GM12892 (cell line): Measurements from ENCODE around the gene NUBPL.

Experiments
- POLR2A ChIP-seq: IDR thresholded peaks from 2 replicates; pipeline ENCODE4 v1.6.1; 2011; ENCODE audit warnings: low read depth, low read length, control low read depth
- POLR2AphosphoS5 ChIP-seq: IDR thresholded peaks from 2 replicates; pipeline ENCODE4 v1.6.1; 2011; ENCODE audit warnings: low read depth, low read length, control low read depth
- TAF1 ChIP-seq: IDR thresholded peaks from 2 replicates; pipeline ENCODE4 v1.6.1; 2011; ENCODE audit warnings: low read depth, mild to moderate bottlenecking, control low read depth, low read length, borderline replicate concordance

GRCh38 chr14:31867570-31867969 lies 306.4 kb downstream of the NUBPL start:
- no peak for TF ChIP-seq POLR2A
- TF ChIP-seq POLR2AphosphoS5, result no peak
- TF ChIP-seq TAF1, result no peak
